Fibroblast of villous mesenchyme (primary cell): Measurements from ENCODE around the gene ADCY2. TPM values are rescaled to one million over a fixed set of nuclear protein-coding genes. Genes with fewer than 3 reads are reported as not detected.
A peak's percentile ranks its signal among the peaks of the same experiment; 100 is the strongest.

ENCODE experiments used
- DNase-seq: peaks from one replicate; pipeline ENCODE4 v3.0.0-alpha.2; 2010; ENCODE audit warnings: low read depth
- H3K4me3 ChIP-seq: 2 replicates; pipeline ENCODE4 v1.5.1; 2011; ENCODE audit warnings: low read depth, mild to moderate bottlenecking, low read length
- total RNA-seq: library from RNA; depleted of rRNA; stranded (reverse); fragments of >200 nt; gene quantifications from 2 replicates; pipeline ENCODE4 v1.2.3, GENCODE V29; 2012
- TF ChIP-seq, protein P1 (sequence below): IDR thresholded peaks from 2 replicates; pipeline ENCODE4 v1.5.1; 2012; ENCODE audit warnings: low read depth, mild to moderate bottlenecking, low read length; ENCODE audit not compliant: insufficient read depth

Gene ADCY2
- total RNA-seq, 1 donor: under 0.01 TPM

DNA sequence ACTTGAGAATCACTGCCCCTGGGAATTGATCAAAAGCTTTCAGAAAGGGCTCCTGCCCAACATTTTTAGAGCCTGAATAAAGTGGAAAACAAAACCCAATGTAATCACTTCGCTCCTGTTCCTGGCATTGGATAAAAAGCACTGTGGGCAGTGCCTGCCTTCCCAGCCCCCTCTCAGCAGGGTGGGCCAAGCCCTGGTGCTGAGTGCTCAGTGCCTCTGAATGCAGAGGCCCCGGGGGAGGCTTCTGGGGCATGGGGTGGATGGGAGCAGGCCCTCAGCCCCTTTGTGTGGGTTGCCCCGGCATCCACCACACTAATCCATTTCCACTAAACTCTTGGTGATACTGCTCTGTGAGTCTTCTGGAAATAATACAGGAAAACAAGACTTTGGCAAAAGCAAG lies 399.4 kb downstream of the ADCY2 start:
- H3K4me3 ChIP-seq: no peak overlapping the region
- DNase-seq: no peak
- TF ChIP-seq, protein P1, sequence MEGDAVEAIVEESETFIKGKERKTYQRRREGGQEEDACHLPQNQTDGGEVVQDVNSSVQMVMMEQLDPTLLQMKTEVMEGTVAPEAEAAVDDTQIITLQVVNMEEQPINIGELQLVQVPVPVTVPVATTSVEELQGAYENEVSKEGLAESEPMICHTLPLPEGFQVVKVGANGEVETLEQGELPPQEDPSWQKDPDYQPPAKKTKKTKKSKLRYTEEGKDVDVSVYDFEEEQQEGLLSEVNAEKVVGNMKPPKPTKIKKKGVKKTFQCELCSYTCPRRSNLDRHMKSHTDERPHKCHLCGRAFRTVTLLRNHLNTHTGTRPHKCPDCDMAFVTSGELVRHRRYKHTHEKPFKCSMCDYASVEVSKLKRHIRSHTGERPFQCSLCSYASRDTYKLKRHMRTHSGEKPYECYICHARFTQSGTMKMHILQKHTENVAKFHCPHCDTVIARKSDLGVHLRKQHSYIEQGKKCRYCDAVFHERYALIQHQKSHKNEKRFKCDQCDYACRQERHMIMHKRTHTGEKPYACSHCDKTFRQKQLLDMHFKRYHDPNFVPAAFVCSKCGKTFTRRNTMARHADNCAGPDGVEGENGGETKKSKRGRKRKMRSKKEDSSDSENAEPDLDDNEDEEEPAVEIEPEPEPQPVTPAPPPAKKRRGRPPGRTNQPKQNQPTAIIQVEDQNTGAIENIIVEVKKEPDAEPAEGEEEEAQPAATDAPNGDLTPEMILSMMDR: no peak

DNA sequence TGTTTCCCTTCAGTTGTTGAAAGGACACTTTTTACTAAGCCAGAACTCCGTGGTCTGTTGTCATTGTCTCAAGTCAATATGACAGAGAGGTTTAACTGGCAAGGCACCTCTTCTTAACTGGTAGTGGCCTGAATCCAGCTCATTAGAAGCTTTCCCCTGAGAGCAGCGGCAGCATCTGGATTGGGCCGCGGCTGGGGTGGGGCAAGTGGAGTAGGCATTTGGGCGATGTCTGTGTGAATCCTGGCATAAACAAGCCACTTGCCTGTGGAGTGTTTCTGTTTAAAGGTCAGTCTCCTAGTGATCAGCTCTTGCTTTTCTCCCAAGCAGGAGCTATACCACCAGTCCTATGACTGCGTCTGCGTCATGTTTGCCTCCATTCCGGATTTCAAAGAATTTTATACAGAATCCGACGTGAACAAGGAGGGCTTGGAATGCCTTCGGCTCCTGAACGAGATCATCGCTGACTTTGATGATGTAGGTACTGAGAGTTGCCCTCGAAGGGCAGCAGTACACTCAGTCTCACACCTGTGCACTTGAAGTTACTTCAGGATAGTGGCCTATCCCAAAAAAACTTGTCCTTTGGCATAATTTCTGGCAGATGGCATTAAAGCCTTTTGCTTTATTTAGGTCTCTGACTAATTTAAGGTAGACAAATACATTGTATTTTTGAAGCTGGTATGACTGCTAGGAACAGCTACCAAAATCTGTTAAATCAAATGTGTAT lies 406.1 kb downstream of the ADCY2 start:
- DNase-seq: no peak

GRCh38 chr5:7802855-7803254 lies 406.9 kb downstream of the ADCY2 start:
- DNase-seq: no peak
- TF ChIP-seq, protein P1: no peak

More for the DNA sequence above, 406.1 kb downstream of the ADCY2 start:
- TF ChIP-seq, protein P1: no peak
- no peak overlapping the region for H3K4me3 ChIP-seq

GRCh38 chr5:7803937-7804336 lies 408.0 kb downstream of the ADCY2 start:
- TF ChIP-seq, protein P1: no peak
- DNase-seq: no peak
- H3K4me3 ChIP-seq: no peak overlapping the region

More at GRCh38 chr5:7802855-7803254, 406.9 kb downstream of the ADCY2 start:
- no peak overlapping the region for H3K4me3 ChIP-seq

- H3K4me3 ChIP-seq: no peak overlapping the region
- DNase-seq: no peak
- TF ChIP-seq, protein P1: peak; percentile 30
Observed at GRCh38 chr5:7805379-7805778, 409.4 kb downstream of the ADCY2 start.

GRCh38 chr5:7808998-7809397 lies 413.1 kb downstream of the ADCY2 start:
- H3K4me3 ChIP-seq: no peak overlapping the region
- DNase-seq: no peak
- TF ChIP-seq, protein P1: no peak

- TF ChIP-seq, protein P1: no peak
- H3K4me3 ChIP-seq: no peak overlapping the region
- no peak for DNase-seq
Observed at GRCh38 chr5:7811715-7812114, 415.8 kb downstream of the ADCY2 start.
